ENCODE data around the gene CAMK1.

The CAMK1 gene

GRCh38 chr3:9769426-9770275, at the start of gene CAMK1:
TSS of gene CAMK1 (minus strand) at chr3:9769947. CDS start at chr3:9767749, 2,198 bp downstream.
- Histone ChIP-seq H3K36me3 (ENCODE audit: insufficient read depth, insufficient read length, low read length) (peaks cover 8% of the 10 kb centered on the region), H3K9ac (ENCODE audit: insufficient read length, low read depth) (peak within 1 kb of the TSS; percentile 79), H3K27me3 (ENCODE audit: insufficient read depth, insufficient read length) (peaks cover 13% of the 10 kb centered on the region), H3K4me1 (ENCODE audit: insufficient read depth, insufficient read length) (peaks cover 11% of the 10 kb centered on the region), H3K4me3 (ENCODE audit: insufficient read length, low read depth) (peak within 1 kb of the TSS; percentile 35), H3K9me3 (ENCODE audit: insufficient read depth, low read length) (no peaks in the 10 kb centered on the region)
- DNase-seq (ENCODE audit: low read depth, low spot score) = no peak
- no peak for TF ChIP-seq ZNF274 (IDR thresholded peaks at IDR 0.05; ENCODE audit: low read depth, low read length)
- TF ChIP-seq SUZ12 (IDR thresholded peaks at IDR 0.05; ENCODE audit: extremely low read depth, insufficient read depth, insufficient read length) = no peak
- TF ChIP-seq YY1 (IDR thresholded peaks at IDR 0.05; ENCODE audit: insufficient read depth, insufficient read length) = no peak

- Histone ChIP-seq H3K9ac (ENCODE audit: insufficient read length, low read depth) (no peak overlapping the region), H3K36me3 (ENCODE audit: insufficient read depth, insufficient read length, low read length) (peaks cover 14% of the 10 kb centered on the region), H3K9me3 (ENCODE audit: insufficient read depth, low read length) (no peaks in the 10 kb centered on the region), H3K4me3 (ENCODE audit: insufficient read length, low read depth) (no peak overlapping the region), H3K4me1 (ENCODE audit: insufficient read depth, insufficient read length) (no peaks in the 10 kb centered on the region), H3K27me3 (ENCODE audit: insufficient read depth, insufficient read length) (no peaks in the 10 kb centered on the region)
- no peak for DNase-seq (ENCODE audit: low read depth, low spot score)
- TF ChIP-seq YY1 (IDR thresholded peaks at IDR 0.05; ENCODE audit: insufficient read depth, insufficient read length) (no peak), SUZ12 (IDR thresholded peaks at IDR 0.05; ENCODE audit: extremely low read depth, insufficient read depth, insufficient read length) (no peak), ZNF274 (IDR thresholded peaks at IDR 0.05; ENCODE audit: low read depth, low read length) (no peak)
Measured at GRCh38 chr3:9818666-9819335, 49.1 kb upstream of the CAMK1 start.

- Histone ChIP-seq H3K9ac (ENCODE audit: insufficient read length, low read depth) (no peak overlapping the region), H3K9me3 (ENCODE audit: insufficient read depth, low read length) (no peaks in the 10 kb centered on the region), H3K4me1 (ENCODE audit: insufficient read depth, insufficient read length) (no peaks in the 10 kb centered on the region), H3K36me3 (ENCODE audit: insufficient read depth, insufficient read length, low read length) (peaks cover 23% of the 10 kb centered on the region), H3K27me3 (ENCODE audit: insufficient read depth, insufficient read length) (no peaks in the 10 kb centered on the region), H3K4me3 (ENCODE audit: insufficient read length, low read depth) (no peak overlapping the region)
- TF ChIP-seq ZNF274 (IDR thresholded peaks at IDR 0.05; ENCODE audit: low read depth, low read length) (no peak), YY1 (IDR thresholded peaks at IDR 0.05; ENCODE audit: insufficient read depth, insufficient read length) (no peak), SUZ12 (IDR thresholded peaks at IDR 0.05; ENCODE audit: extremely low read depth, insufficient read depth, insufficient read length) (no peak)
- DNase-seq (ENCODE audit: low read depth, low spot score) = no peak
Measured at GRCh38 chr3:9817436-9817835, 47.7 kb upstream of the CAMK1 start.

- peaks cover 10% of the 10 kb centered on the region for H3K27me3 ChIP-seq (ENCODE audit: insufficient read depth, insufficient read length)
- DNase-seq (ENCODE audit: low read depth, low spot score) = no peak
- H3K36me3 ChIP-seq (ENCODE audit: insufficient read depth, insufficient read length, low read length) = peaks cover 23% of the 10 kb centered on the region
- TF ChIP-seq SUZ12 (IDR thresholded peaks at IDR 0.05; ENCODE audit: extremely low read depth, insufficient read depth, insufficient read length) = no peak
- no peak for TF ChIP-seq ZNF274 (IDR thresholded peaks at IDR 0.05; ENCODE audit: low read depth, low read length)
- TF ChIP-seq YY1 (IDR thresholded peaks at IDR 0.05; ENCODE audit: insufficient read depth, insufficient read length) = no peak
- H3K9ac ChIP-seq (ENCODE audit: insufficient read length, low read depth) = no peak overlapping the region
- H3K9me3 ChIP-seq (ENCODE audit: insufficient read depth, low read length) = no peaks in the 10 kb centered on the region
- no peaks in the 10 kb centered on the region for H3K4me1 ChIP-seq (ENCODE audit: insufficient read depth, insufficient read length)
- no peak overlapping the region for H3K4me3 ChIP-seq (ENCODE audit: insufficient read length, low read depth)
Measured at GRCh38 chr3:9815986-9816385, 46.2 kb upstream of the CAMK1 start.

- TF ChIP-seq SUZ12 (IDR thresholded peaks at IDR 0.05; ENCODE audit: extremely low read depth, insufficient read depth, insufficient read length) = no peak
- TF ChIP-seq YY1 (IDR thresholded peaks at IDR 0.05; ENCODE audit: insufficient read depth, insufficient read length) = no peak
- no peak for TF ChIP-seq ZNF274 (IDR thresholded peaks at IDR 0.05; ENCODE audit: low read depth, low read length)
- Histone ChIP-seq H3K36me3 (ENCODE audit: insufficient read depth, insufficient read length, low read length) (peaks cover 12% of the 10 kb centered on the region), H3K9me3 (ENCODE audit: insufficient read depth, low read length) (no peaks in the 10 kb centered on the region), H3K4me1 (ENCODE audit: insufficient read depth, insufficient read length) (peaks cover 6% of the 10 kb centered on the region), H3K9ac (ENCODE audit: insufficient read length, low read depth) (no peak overlapping the region), H3K27me3 (ENCODE audit: insufficient read depth, insufficient read length) (peaks cover 17% of the 10 kb centered on the region), H3K4me3 (ENCODE audit: insufficient read length, low read depth) (no peak overlapping the region)
- no peak for DNase-seq (ENCODE audit: low read depth, low spot score)
Measured at GRCh38 chr3:9812870-9813483, 43.2 kb upstream of the CAMK1 start.

- TF ChIP-seq ZNF274 (IDR thresholded peaks at IDR 0.05; ENCODE audit: low read depth, low read length) (no peak), SUZ12 (IDR thresholded peaks at IDR 0.05; ENCODE audit: extremely low read depth, insufficient read depth, insufficient read length) (no peak)
- H3K27me3 ChIP-seq (ENCODE audit: insufficient read depth, insufficient read length) = peaks cover 17% of the 10 kb centered on the region
- H3K36me3 ChIP-seq (ENCODE audit: insufficient read depth, insufficient read length, low read length) = peaks cover 28% of the 10 kb centered on the region
- DNase-seq (ENCODE audit: low read depth, low spot score) = no peak
- H3K4me3 ChIP-seq (ENCODE audit: insufficient read length, low read depth) = no peak overlapping the region
- peaks cover 6% of the 10 kb centered on the region for H3K4me1 ChIP-seq (ENCODE audit: insufficient read depth, insufficient read length)
- H3K9ac ChIP-seq (ENCODE audit: insufficient read length, low read depth) = peak overlapping the region; percentile 84
- no peaks in the 10 kb centered on the region for H3K9me3 ChIP-seq (ENCODE audit: insufficient read depth, low read length)
Measured at GRCh38 chr3:9810846-9811245, 41.1 kb upstream of the CAMK1 start.

- no peak for DNase-seq (ENCODE audit: low read depth, low spot score)
- H3K4me1 ChIP-seq (ENCODE audit: insufficient read depth, insufficient read length) = peaks cover 6% of the 10 kb centered on the region
- H3K36me3 ChIP-seq (ENCODE audit: insufficient read depth, insufficient read length, low read length) = peaks cover 30% of the 10 kb centered on the region
- no peak for TF ChIP-seq YY1 (IDR thresholded peaks at IDR 0.05; ENCODE audit: insufficient read depth, insufficient read length)
- TF ChIP-seq SUZ12 (IDR thresholded peaks at IDR 0.05; ENCODE audit: extremely low read depth, insufficient read depth, insufficient read length) = no peak
- no peak for TF ChIP-seq ZNF274 (IDR thresholded peaks at IDR 0.05; ENCODE audit: low read depth, low read length)
- H3K9ac ChIP-seq (ENCODE audit: insufficient read length, low read depth) = peak overlapping the region; percentile 84
- peak overlapping the region; percentile 55 for H3K4me3 ChIP-seq (ENCODE audit: insufficient read length, low read depth)
- peaks cover 17% of the 10 kb centered on the region for H3K27me3 ChIP-seq (ENCODE audit: insufficient read depth, insufficient read length)
- H3K9me3 ChIP-seq (ENCODE audit: insufficient read depth, low read length) = no peaks in the 10 kb centered on the region
Measured at GRCh38 chr3:9810433-9810770, 40.7 kb upstream of the CAMK1 start.
